Keratinocyte (primary cell): Measurements from ENCODE around the gene RASD1. TPM values are rescaled to one million over a fixed set of nuclear protein-coding genes. Genes with fewer than 3 reads are reported as not detected.

Experiments used
- DNase-seq: peaks from one replicate; pipeline ENCODE4 v3.0.0-alpha.2; 2011; ENCODE audit warnings: low read depth, missing footprints, low spot score
- FAIRE-seq: peaks from 2 replicates; lab custom pipeline; 2011; peaks lifted over from hg19 to GRCh38; lab: Jason Lieb, UNC
- H2AFZ ChIP-seq: 2 replicates; pipeline ENCODE4 v1.6.0; 2012; ENCODE audit warnings: low read length, control low read depth, inconsistent platforms; ENCODE audit not compliant: control insufficient read depth
- H3K27ac ChIP-seq: 2 replicates; pipeline ENCODE4 v1.5.1; 2011; ENCODE audit warnings: low read length; ENCODE audit not compliant: control insufficient read depth, insufficient read depth
- H3K27me3 ChIP-seq: 3 replicates; pipeline ENCODE4 v1.6.0; 2011; ENCODE audit warnings: low read length; ENCODE audit not compliant: control insufficient read depth, insufficient read depth; ENCODE audit errors: extremely low read depth
- H3K36me3 ChIP-seq, 2 experiments: 2 replicates in 1 of 2; 3 replicates in 1 of 2; pipeline ENCODE4 v1.5.1; 2011; ENCODE audit warnings: low read length in 2 of 2, mild to moderate bottlenecking in 1 of 2; ENCODE audit not compliant: control insufficient read depth in 2 of 2, insufficient read depth in 2 of 2; ENCODE audit errors: extremely low read depth in 1 of 2
- H3K4me1 ChIP-seq: 3 replicates; pipeline ENCODE4 v1.5.1; 2011; ENCODE audit warnings: low read length; ENCODE audit not compliant: control insufficient read depth, insufficient read depth; ENCODE audit errors: extremely low read depth
- H3K4me2 ChIP-seq: 3 replicates; pipeline ENCODE4 v1.6.0; 2011; ENCODE audit warnings: low read depth, low read length; ENCODE audit not compliant: control insufficient read depth, insufficient read depth; ENCODE audit errors: extremely low read depth
- H3K4me3 ChIP-seq, 3 experiments: fragments of 200-600 bp in 1 of 3; sonication (generic) in 1 of 3; 2 replicates in 2 of 3; 3 replicates in 1 of 3; pipeline ENCODE4 v1.5.1; 2011 to 2016; ENCODE audit warnings: low read length in 3 of 3, mild to moderate bottlenecking in 3 of 3, control low read depth in 2 of 3, inconsistent platforms in 1 of 3, low read depth in 1 of 3, mixed read lengths in 1 of 3, mixed run types in 1 of 3, moderate library complexity in 1 of 3; ENCODE audit not compliant: control insufficient read depth in 2 of 3, insufficient read depth in 2 of 3; ENCODE audit errors: extremely low read depth in 1 of 3
- H3K79me2 ChIP-seq: 2 replicates; pipeline ENCODE4 v1.6.0; 2012; ENCODE audit warnings: low read length; ENCODE audit not compliant: control insufficient read depth, insufficient read depth
- H3K9ac ChIP-seq: 3 replicates; pipeline ENCODE4 v1.6.0; 2011; ENCODE audit warnings: low read length; ENCODE audit not compliant: control insufficient read depth, insufficient read depth; ENCODE audit errors: extremely low read depth
- H3K9me1 ChIP-seq: 3 replicates; pipeline ENCODE4 v1.6.0; 2011; ENCODE audit warnings: low read length; ENCODE audit not compliant: control insufficient read depth, insufficient read depth; ENCODE audit errors: extremely low read depth
- H3K9me3 ChIP-seq: 2 replicates; pipeline ENCODE4 v1.5.1; 2012; ENCODE audit warnings: low read depth, low read length; ENCODE audit not compliant: control insufficient read depth
- H4K20me1 ChIP-seq: 3 replicates; pipeline ENCODE4 v1.6.0; 2011; ENCODE audit warnings: low read length; ENCODE audit not compliant: control insufficient read depth, insufficient read depth; ENCODE audit errors: extremely low read depth
- EZH2 ChIP-seq: IDR thresholded peaks from one replicate; pipeline ENCODE4 v1.6.1; 2012; ENCODE audit warnings: inconsistent platforms, mild to moderate bottlenecking, low read length, moderate library complexity
- dilution Hi-C: fragments of 300-500 bp; cut with MboI; formaldehyde crosslinking; loops from one replicate; pipeline ENCODE4 v1.7.0; 2020; ENCODE audit warnings: low sequenced_read_pairs; ENCODE audit not compliant: extremely low pct_ligation_motif_present
- polyA plus RNA-seq, 5 experiments: library from polyadenylated mRNA; depleted of rRNA in 3 of 5; stranded (reverse) in 3 of 5; stranded (forward) in 1 of 5; unstranded in 1 of 5; fragments of >200 nt; gene quantifications; 1 replicate in 1 of 5; 2 replicates in 3 of 5; 3 replicates in 1 of 5; pipeline versions ENCODE4 v1.2.1 to v1.2.3, GENCODE V29; 2011 to 2012; ENCODE audit warnings: missing spikeins in 2 of 5, low read depth in 1 of 5, low replicate concordance in 1 of 5
- TF ChIP-seq, protein P1 (sequence below), 3 experiments: IDR thresholded peaks in 1 of 3; conservative IDR thresholded peaks in 1 of 3; optimal IDR thresholded peaks in 1 of 3; 2 replicates in 2 of 3; 3 replicates in 1 of 3; pipeline versions ENCODE3 to v1.5.1; 2011; ENCODE audit warnings: low read length in 3 of 3, mild to moderate bottlenecking in 3 of 3, moderate library complexity in 2 of 3, control low read depth in 1 of 3, inconsistent platforms in 1 of 3; ENCODE audit not compliant: insufficient read depth in 2 of 3; ENCODE audit errors: extremely low read depth in 1 of 3

RASD1 gene
- polyA plus RNA-seq, 1 donor (not counting 4 experiments of a cell fraction or from before 2014, with no cell fraction given) = 0.20 TPM

GRCh38 chr17:17525311-17525710 lies 29.1 kb upstream of the RASD1 start:
- Histone ChIP-seq H3K79me2 (no peaks in the 10 kb centered on the region), H3K4me3 (no peak overlapping the region), H2AFZ (no peak overlapping the region), H3K4me2 (no peak overlapping the region), H3K36me3 (no peaks in the 10 kb centered on the region), H3K27ac (no peak overlapping the region), H4K20me1 (peaks cover 6% of the 10 kb centered on the region), H3K9me3 (no peaks in the 10 kb centered on the region), H3K27me3 (no peaks in the 10 kb centered on the region), H3K4me1 (no peaks in the 10 kb centered on the region), H3K9me1 (no peaks in the 10 kb centered on the region), H3K9ac (no peak overlapping the region)
- DNase-seq (no peak), FAIRE-seq (no peak)
- dilution Hi-C loops = no loop called here
- TF ChIP-seq, protein P1, sequence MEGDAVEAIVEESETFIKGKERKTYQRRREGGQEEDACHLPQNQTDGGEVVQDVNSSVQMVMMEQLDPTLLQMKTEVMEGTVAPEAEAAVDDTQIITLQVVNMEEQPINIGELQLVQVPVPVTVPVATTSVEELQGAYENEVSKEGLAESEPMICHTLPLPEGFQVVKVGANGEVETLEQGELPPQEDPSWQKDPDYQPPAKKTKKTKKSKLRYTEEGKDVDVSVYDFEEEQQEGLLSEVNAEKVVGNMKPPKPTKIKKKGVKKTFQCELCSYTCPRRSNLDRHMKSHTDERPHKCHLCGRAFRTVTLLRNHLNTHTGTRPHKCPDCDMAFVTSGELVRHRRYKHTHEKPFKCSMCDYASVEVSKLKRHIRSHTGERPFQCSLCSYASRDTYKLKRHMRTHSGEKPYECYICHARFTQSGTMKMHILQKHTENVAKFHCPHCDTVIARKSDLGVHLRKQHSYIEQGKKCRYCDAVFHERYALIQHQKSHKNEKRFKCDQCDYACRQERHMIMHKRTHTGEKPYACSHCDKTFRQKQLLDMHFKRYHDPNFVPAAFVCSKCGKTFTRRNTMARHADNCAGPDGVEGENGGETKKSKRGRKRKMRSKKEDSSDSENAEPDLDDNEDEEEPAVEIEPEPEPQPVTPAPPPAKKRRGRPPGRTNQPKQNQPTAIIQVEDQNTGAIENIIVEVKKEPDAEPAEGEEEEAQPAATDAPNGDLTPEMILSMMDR (optimal IDR thresholded peaks at IDR 0.05 in 1 of 3, IDR thresholded peaks at IDR 0.05 in 1 of 3, conservative IDR thresholded peaks at IDR 0.05 in 1 of 3; ENCODE audit: extremely low read depth in 1 of 3, insufficient read depth in 2 of 3, low read length in 3 of 3) = no peak
- no peak for TF ChIP-seq EZH2

GRCh38 chr17:17523731-17524490 lies 27.7 kb upstream of the RASD1 start:
- dilution Hi-C loops = no loop called here
- FAIRE-seq (no peak), DNase-seq (no peak)
- Histone ChIP-seq H3K27me3 (peaks cover 1% of the 10 kb centered on the region), H3K79me2 (no peaks in the 10 kb centered on the region), H4K20me1 (peaks cover 6% of the 10 kb centered on the region), H3K36me3 (no peaks in the 10 kb centered on the region), H3K9me3 (no peaks in the 10 kb centered on the region), H3K9ac (no peak overlapping the region), H3K4me2 (no peak overlapping the region), H3K4me3 (no peak overlapping the region), H3K27ac (no peak overlapping the region), H3K9me1 (no peaks in the 10 kb centered on the region), H3K4me1 (no peaks in the 10 kb centered on the region), H2AFZ (no peak overlapping the region)
- TF ChIP-seq EZH2 = no peak
- TF ChIP-seq, protein P1 (optimal IDR thresholded peaks at IDR 0.05 in 1 of 3, IDR thresholded peaks at IDR 0.05 in 1 of 3, conservative IDR thresholded peaks at IDR 0.05 in 1 of 3; ENCODE audit: extremely low read depth in 1 of 3, insufficient read depth in 2 of 3, low read length in 3 of 3) = no peak
